Inferior parietal cortex (tissue), 1 donor: Measurements from ENCODE around the gene TMEM207.

ENCODE experiments used
- DNase-seq: peaks from one replicate; pipeline ENCODE4 v3.0.0-alpha.2; 2016; ENCODE audit errors: extremely low spot score

The TMEM207 gene

DNA sequence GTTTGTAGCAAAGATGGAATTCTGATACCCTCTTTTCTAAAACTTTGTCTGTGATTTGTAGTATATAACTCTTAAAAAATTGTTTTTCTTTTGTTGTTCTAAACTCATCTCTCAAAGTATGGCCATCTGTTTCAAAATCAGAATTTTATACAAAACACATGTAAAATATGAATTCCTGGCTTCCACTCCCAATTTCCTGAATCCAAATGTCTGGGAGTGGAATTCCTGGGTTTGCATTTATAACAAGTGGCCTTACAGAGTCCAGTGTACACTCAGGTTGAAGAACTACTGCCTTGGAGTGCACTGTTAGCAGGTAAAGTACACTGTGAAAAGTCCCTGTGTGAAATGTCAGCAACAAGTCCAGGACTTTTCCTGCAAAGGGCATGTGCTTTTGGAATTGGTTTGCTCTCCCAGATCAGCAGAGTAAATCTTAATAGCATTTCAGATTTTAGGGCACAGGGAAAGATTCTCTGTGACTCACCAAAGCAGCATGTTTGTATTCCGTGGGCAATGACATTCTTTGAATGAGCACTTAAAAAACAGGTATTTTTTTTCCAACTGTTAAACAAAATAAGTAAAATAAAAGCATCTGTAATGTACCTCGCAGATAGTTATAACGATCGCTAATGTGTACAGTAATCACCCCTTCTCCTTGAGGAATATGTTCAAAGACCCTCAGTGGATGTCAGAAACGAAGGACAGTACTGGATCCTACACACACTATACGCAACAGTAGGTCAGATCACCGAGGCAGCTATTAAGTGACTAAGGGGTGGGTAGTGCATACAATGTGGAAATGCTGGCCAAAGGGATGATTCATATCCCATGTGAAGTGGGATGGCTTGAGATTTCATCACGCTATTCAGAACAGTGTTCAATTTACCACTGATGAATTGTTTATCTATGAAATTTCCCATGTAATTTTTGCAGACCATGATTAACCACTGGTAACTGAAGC is 63.7 kb downstream of the TMEM207 start:
- no peak for DNase-seq

GRCh38 chr3:190384309-190384756 is 65.4 kb downstream of the TMEM207 start:
- DNase-seq, result peak; percentile 6

DNA sequence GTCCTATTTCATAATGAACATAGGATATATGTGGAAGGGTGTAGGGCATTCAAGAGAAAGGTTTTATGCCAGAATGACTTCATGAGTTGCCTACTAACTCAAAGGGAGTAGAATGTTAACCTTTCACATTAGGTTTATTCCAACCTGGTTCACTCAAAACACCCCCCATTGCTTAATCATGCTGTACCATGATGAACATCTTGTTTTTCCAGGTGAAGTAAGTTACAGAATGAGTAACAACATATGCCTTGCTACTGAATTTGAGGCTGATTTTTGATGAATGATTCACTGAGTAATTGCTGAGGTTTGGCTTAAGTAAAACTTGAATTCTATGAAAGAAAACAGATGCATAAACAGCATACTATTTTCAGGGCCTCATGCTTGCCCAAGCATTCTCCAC is 67.6 kb downstream of the TMEM207 start:
- no peak for DNase-seq

- DNase-seq, result no peak
Measured at GRCh38 chr3:190381441-190381840, 68.3 kb downstream of the TMEM207 start.

GRCh38 chr3:190380184-190380583 is 69.5 kb downstream of the TMEM207 start:
- DNase-seq, result no peak
